Tibial nerve (tissue), 4 donors: ENCODE results near the gene RAC2.

Experiments used
- CTCF ChIP-seq, 5 experiments: fragments of 200-600 bp in 3 of 5; fragments of 450-650 bp in 2 of 5; sonication (generic) in 3 of 5; IDR thresholded peaks; one replicate each; pipeline ENCODE4 v1.5.1; 2016 to 2019; ENCODE audit warnings: antibody characterized with exemption in 5 of 5, mild to moderate bottlenecking in 3 of 5, moderate library complexity in 2 of 5
- EP300 ChIP-seq, 2 donors: sonication (generic); formaldehyde crosslinking; IDR thresholded peaks; one replicate each; pipeline ENCODE4 v1.6.1; 2017; ENCODE audit warnings: antibody characterized with exemption in 2 of 2, mild to moderate bottlenecking in 1 of 2
- POLR2A ChIP-seq, 2 donors: fragments of 450-650 bp; IDR thresholded peaks; one replicate each; pipeline ENCODE4 v1.6.1; 2017; ENCODE audit warnings: antibody characterized with exemption in 2 of 2, mild to moderate bottlenecking in 2 of 2, moderate library complexity in 2 of 2

GRCh38 chr22:37277384-37277783, 33.3 kb upstream of the RAC2 start:
- TF ChIP-seq CTCF (IDR thresholded peaks at IDR 0.05) (no peak), POLR2A (IDR thresholded peaks at IDR 0.05) (no peak), EP300 (IDR thresholded peaks at IDR 0.05) (no peak)
